ENCODE results near the gene ARHGAP42.

The ARHGAP42 gene

GRCh38 chr11:100687054-100687629 is at the start of gene ARHGAP42:
Gene ARHGAP42 (plus strand): TSS chr11:100687288. CDS start chr11:100687679, 391 bp downstream.
- H3K9me3 ChIP-seq (ENCODE audit: severe bottlenecking) = no peaks in the 10 kb centered on the region
- peak within 1 kb of the TSS; percentile 76 for H3K4me3 ChIP-seq (ENCODE audit: low read depth, low read length)
- H3K27ac ChIP-seq = peak within 1 kb of the TSS; percentile 76
- TF ChIP-seq, protein P1, sequence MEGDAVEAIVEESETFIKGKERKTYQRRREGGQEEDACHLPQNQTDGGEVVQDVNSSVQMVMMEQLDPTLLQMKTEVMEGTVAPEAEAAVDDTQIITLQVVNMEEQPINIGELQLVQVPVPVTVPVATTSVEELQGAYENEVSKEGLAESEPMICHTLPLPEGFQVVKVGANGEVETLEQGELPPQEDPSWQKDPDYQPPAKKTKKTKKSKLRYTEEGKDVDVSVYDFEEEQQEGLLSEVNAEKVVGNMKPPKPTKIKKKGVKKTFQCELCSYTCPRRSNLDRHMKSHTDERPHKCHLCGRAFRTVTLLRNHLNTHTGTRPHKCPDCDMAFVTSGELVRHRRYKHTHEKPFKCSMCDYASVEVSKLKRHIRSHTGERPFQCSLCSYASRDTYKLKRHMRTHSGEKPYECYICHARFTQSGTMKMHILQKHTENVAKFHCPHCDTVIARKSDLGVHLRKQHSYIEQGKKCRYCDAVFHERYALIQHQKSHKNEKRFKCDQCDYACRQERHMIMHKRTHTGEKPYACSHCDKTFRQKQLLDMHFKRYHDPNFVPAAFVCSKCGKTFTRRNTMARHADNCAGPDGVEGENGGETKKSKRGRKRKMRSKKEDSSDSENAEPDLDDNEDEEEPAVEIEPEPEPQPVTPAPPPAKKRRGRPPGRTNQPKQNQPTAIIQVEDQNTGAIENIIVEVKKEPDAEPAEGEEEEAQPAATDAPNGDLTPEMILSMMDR (IDR thresholded peaks at IDR 0.05; ENCODE audit: low read depth, low read length) = no peak
- DNase-seq = peak; percentile 72
- H3K27me3 ChIP-seq (ENCODE audit: insufficient read depth, low read depth, severe bottlenecking) = no peaks in the 10 kb centered on the region
- H3K36me3 ChIP-seq = no peaks in the 10 kb centered on the region

GRCh38 chr11:100637706-100638105 is 49.4 kb upstream of the ARHGAP42 start:
- Histone ChIP-seq H3K9me3 (ENCODE audit: severe bottlenecking) (peaks cover 2% of the 10 kb centered on the region), H3K27ac (peak overlapping the region; percentile 39), H3K27me3 (ENCODE audit: insufficient read depth, low read depth, severe bottlenecking) (no peaks in the 10 kb centered on the region), H3K36me3 (no peaks in the 10 kb centered on the region), H3K4me3 (ENCODE audit: low read depth, low read length) (no peak overlapping the region)
- TF ChIP-seq, protein P1 (IDR thresholded peaks at IDR 0.05; ENCODE audit: low read depth, low read length) = no peak
- DNase-seq = peak; percentile 74

DNA sequence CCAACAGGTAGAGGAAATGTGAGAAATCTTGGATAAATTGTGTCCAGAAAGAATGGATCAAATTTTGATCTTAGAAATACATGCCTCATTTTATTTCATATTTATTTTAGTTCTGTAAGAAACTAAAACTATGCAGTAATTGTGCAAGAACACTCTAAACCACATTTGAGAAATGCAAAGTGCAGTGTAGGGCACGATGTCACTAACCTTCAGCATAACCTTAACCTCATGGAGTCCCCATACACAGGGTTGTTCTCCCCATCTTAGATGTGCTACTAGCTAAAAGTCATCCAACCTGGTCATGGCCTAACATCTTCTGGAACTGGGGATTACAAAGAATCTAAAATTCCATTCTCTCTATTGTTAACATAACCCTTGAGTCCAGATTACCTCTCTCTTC is 48.4 kb upstream of the ARHGAP42 start:
- Histone ChIP-seq H3K9me3 (ENCODE audit: severe bottlenecking) (peaks cover 2% of the 10 kb centered on the region), H3K27me3 (ENCODE audit: insufficient read depth, low read depth, severe bottlenecking) (no peaks in the 10 kb centered on the region), H3K4me3 (ENCODE audit: low read depth, low read length) (no peak overlapping the region), H3K36me3 (no peaks in the 10 kb centered on the region), H3K27ac (no peak overlapping the region)
- DNase-seq = no peak
- TF ChIP-seq, protein P1 (IDR thresholded peaks at IDR 0.05; ENCODE audit: low read depth, low read length) = no peak

- no peak for DNase-seq
- no peaks in the 10 kb centered on the region for H3K36me3 ChIP-seq
- TF ChIP-seq, protein P1 (IDR thresholded peaks at IDR 0.05; ENCODE audit: low read depth, low read length) = no peak
- peaks cover 2% of the 10 kb centered on the region for H3K9me3 ChIP-seq (ENCODE audit: severe bottlenecking)
- no peak overlapping the region for H3K4me3 ChIP-seq (ENCODE audit: low read depth, low read length)
- no peak overlapping the region for H3K27ac ChIP-seq
- H3K27me3 ChIP-seq (ENCODE audit: insufficient read depth, low read depth, severe bottlenecking) = no peaks in the 10 kb centered on the region
These were observed 47.9 kb upstream of the ARHGAP42 start for GRCh38 chr11:100639140-100639539.

DNA sequence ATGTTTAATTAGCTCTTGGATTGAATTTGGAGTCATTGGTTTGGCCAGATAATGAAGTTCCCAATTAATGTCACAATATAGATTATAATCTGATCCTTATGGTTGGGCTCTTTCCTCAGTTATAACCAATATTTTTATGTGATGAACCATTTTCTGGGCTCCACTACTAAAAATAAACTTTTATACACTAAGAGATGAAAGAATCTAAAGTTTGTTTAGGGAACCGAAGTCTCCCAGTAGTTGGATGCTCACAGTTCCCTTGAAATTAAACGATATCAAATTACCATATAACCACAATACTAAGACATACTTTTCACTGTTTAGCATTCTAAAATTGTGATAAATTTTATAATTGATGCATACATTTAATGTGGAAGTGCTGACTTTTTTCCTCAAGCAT is 47.0 kb upstream of the ARHGAP42 start:
- H3K9me3 ChIP-seq (ENCODE audit: severe bottlenecking) = peaks cover 2% of the 10 kb centered on the region
- no peak overlapping the region for H3K27ac ChIP-seq
- no peaks in the 10 kb centered on the region for H3K36me3 ChIP-seq
- TF ChIP-seq, protein P1 (IDR thresholded peaks at IDR 0.05; ENCODE audit: low read depth, low read length) = no peak
- no peak for DNase-seq
- H3K27me3 ChIP-seq (ENCODE audit: insufficient read depth, low read depth, severe bottlenecking) = no peaks in the 10 kb centered on the region
- no peak overlapping the region for H3K4me3 ChIP-seq (ENCODE audit: low read depth, low read length)

DNA sequence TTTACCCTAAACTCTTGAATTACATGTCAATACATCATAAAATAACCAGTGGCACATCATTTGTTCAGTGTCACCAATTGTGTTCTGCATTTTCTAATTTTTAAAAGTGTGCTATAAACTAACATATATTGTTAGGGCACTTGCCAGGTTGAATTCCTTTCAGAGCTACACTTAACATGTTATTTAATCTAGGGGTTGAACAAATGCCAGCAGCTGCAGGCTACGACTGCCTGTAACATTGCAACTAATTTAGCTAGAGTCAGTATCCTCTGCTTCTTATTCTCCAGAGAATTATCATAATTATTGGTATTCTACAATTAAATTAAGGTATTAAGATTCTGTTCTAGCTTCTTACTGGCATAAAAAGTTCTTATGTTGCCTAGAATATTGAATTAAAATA is 46.4 kb upstream of the ARHGAP42 start:
- H3K4me3 ChIP-seq (ENCODE audit: low read depth, low read length) = no peak overlapping the region
- no peaks in the 10 kb centered on the region for H3K36me3 ChIP-seq
- H3K9me3 ChIP-seq (ENCODE audit: severe bottlenecking) = peaks cover 2% of the 10 kb centered on the region
- TF ChIP-seq, protein P1 (IDR thresholded peaks at IDR 0.05; ENCODE audit: low read depth, low read length) = no peak
- H3K27ac ChIP-seq = no peak overlapping the region
- H3K27me3 ChIP-seq (ENCODE audit: insufficient read depth, low read depth, severe bottlenecking) = no peaks in the 10 kb centered on the region
- DNase-seq = no peak
